Gastroesophageal sphincter (tissue), 4 donors: ENCODE measurements around the gene ITGA3. TPM values are rescaled to one million over a fixed set of nuclear protein-coding genes. Genes with fewer than 3 reads are reported as not detected.

Experiments
- ATAC-seq: fragments of 150-250 bp; one replicate; pipeline ENCODE4 v1.9.1; 2016; ENCODE audit warnings: mild to moderate bottlenecking, moderate library complexity
- H3K27ac ChIP-seq, 4 donors: fragments of 200-600 bp; sonication (generic) in 3 of 4; 1 replicate in 3 of 4; 2 replicates in 1 of 4; pipeline ENCODE4 v1.5.1; 2016 to 2019
- H3K27me3 ChIP-seq: fragments of 200-600 bp; sonication (generic); one replicate; pipeline ENCODE4 v1.5.1; 2019
- H3K36me3 ChIP-seq, 2 donors: fragments of 200-600 bp; sonication (generic); one replicate each; pipeline ENCODE4 v1.5.1; 2019; ENCODE audit warnings: control low read depth in 1 of 2
- H3K4me1 ChIP-seq, 3 donors: fragments of 200-600 bp; sonication (generic); 1 replicate in 2 of 3; 2 replicates in 1 of 3; pipeline ENCODE4 v1.5.1; 2016 to 2019; ENCODE audit warnings: control low read depth in 2 of 3
- H3K4me3 ChIP-seq, 2 donors: fragments of 200-600 bp; sonication (generic); one replicate each; pipeline ENCODE4 v1.5.1; 2019; ENCODE audit warnings: mild to moderate bottlenecking in 1 of 2, moderate library complexity in 1 of 2
- H3K9me3 ChIP-seq, 3 donors: fragments of 200-600 bp; sonication (generic); one replicate each; pipeline ENCODE4 v1.5.1; 2017 to 2019; ENCODE audit warnings: control low read depth in 2 of 3
- CTCF ChIP-seq, 4 experiments: fragments of 200-600 bp in 2 of 4; fragments of 450-650 bp in 2 of 4; sonication (generic) in 1 of 4; IDR thresholded peaks; one replicate each; pipeline ENCODE4 v1.5.1; 2017 to 2019; ENCODE audit warnings: antibody characterized with exemption in 4 of 4, mild to moderate bottlenecking in 2 of 4, moderate library complexity in 2 of 4
- EP300 ChIP-seq: sonication (generic); formaldehyde crosslinking; IDR thresholded peaks from one replicate; pipeline ENCODE4 v1.6.1; 2017; ENCODE audit warnings: antibody characterized with exemption, mild to moderate bottlenecking
- POLR2A ChIP-seq, 2 donors: fragments of 450-650 bp; IDR thresholded peaks; one replicate each; pipeline ENCODE4 v1.6.1; 2017; ENCODE audit warnings: antibody characterized with exemption in 2 of 2, mild to moderate bottlenecking in 2 of 2, moderate library complexity in 1 of 2
- POLR2AphosphoS5 ChIP-seq: sonication (generic); formaldehyde crosslinking; IDR thresholded peaks from one replicate; pipeline ENCODE4 v1.6.1; 2017; ENCODE audit warnings: antibody characterized with exemption
- WGBS, 2 donors: methylation state at CpG; one replicate each; pipeline ENCODE4 v1.1.5; 2018; ENCODE audit warnings: low coverage in 1 of 2; 5-methylcytosine and 5-hydroxymethylcytosine counted together
- total RNA-seq, 4 donors: library from RNA; depleted of rRNA; stranded (reverse); fragments of >200 nt; gene quantifications; one replicate each; pipeline ENCODE4 v1.1.0, GENCODE V29; 2016

The ITGA3 gene
- total RNA-seq, 4 donors from 2014 or later, result 62.4 to 131 (median 124) TPM

- no peaks in the 10 kb centered on the region for H3K27me3 ChIP-seq
- no peak overlapping the region for H3K4me3 ChIP-seq
- no peak for TF ChIP-seq POLR2A (IDR thresholded peaks at IDR 0.05)
- no peak for TF ChIP-seq CTCF (IDR thresholded peaks at IDR 0.05)
- TF ChIP-seq EP300, result no peak
- TF ChIP-seq POLR2AphosphoS5, result no peak
- WGBS, 2 donors, result 29 to 38% methylated on average over 3 of the region's 3 CpGs
- H3K36me3 ChIP-seq, result peaks cover 0 to 38% of the 10 kb centered on the region in 2 donors
- ATAC-seq, result no peak
- no peaks in the 10 kb centered on the region for H3K9me3 ChIP-seq
- peak overlapping the region in 2 of 4 donors; percentile 89 to 91 for H3K27ac ChIP-seq
- H3K4me1 ChIP-seq, result peaks cover 0 to 44% (median 13%) of the 10 kb centered on the region in 3 donors
Observed at GRCh38 chr17:50093807-50094206, 37.9 kb downstream of the ITGA3 start.

GRCh38 chr17:50094243-50094752 lies 38.4 kb downstream of the ITGA3 start:
- Histone ChIP-seq H3K27ac (peak overlapping the region; percentile 50 to 95 (median 90)), H3K27me3 (no peaks in the 10 kb centered on the region), H3K4me3 (peak overlapping the region; percentile 55 to 77), H3K36me3 (peaks cover 0 to 38% of the 10 kb centered on the region in 2 donors), H3K9me3 (no peaks in the 10 kb centered on the region), H3K4me1 (peaks cover 0 to 49% (median 13%) of the 10 kb centered on the region in 3 donors)
- peak; percentile 64 for ATAC-seq
- no peak for TF ChIP-seq POLR2A (IDR thresholded peaks at IDR 0.05)
- TF ChIP-seq POLR2AphosphoS5, result peak; percentile 38
- no peak for TF ChIP-seq EP300
- peak in 3 of 4 experiments; percentile 88 to 95 (median 93) for TF ChIP-seq CTCF (IDR thresholded peaks at IDR 0.05)
- WGBS, 2 donors, result 0% methylated on average over 13 to 17 of the region's 21 CpGs

- peak within 1 kb of the TSS; percentile 55 to 77 for H3K4me3 ChIP-seq
- H3K9me3 ChIP-seq, result no peaks in the 10 kb centered on the region
- peak within 1 kb of the TSS; percentile 60 to 95 (median 90) for H3K27ac ChIP-seq
- WGBS, 2 donors, result 0% methylated on average over 18 to 21 of the region's 68 CpGs
- TF ChIP-seq CTCF (IDR thresholded peaks at IDR 0.05), result peak in 1 of 4 experiments; percentile 13
- TF ChIP-seq POLR2A (IDR thresholded peaks at IDR 0.05), result peak; percentile 46 to 76
- TF ChIP-seq EP300, result no peak
- TF ChIP-seq POLR2AphosphoS5, result peak; percentile 75
- H3K27me3 ChIP-seq, result no peaks in the 10 kb centered on the region
- peak; percentile 95 for ATAC-seq
- H3K4me1 ChIP-seq, result peaks cover 0 to 56% (median 13%) of the 10 kb centered on the region in 3 donors
- peaks cover 0 to 38% of the 10 kb centered on the region in 2 donors for H3K36me3 ChIP-seq
Observed at GRCh38 chr17:50094753-50095619, 39.1 kb downstream of the ITGA3 start, which contains the start of gene PDK2. TSS of gene PDK2 (plus strand) at chr17:50095351. CDS start at chr17:50095436, 85 bp downstream.

- H3K4me3 ChIP-seq, result peak overlapping the region; percentile 55 to 77
- no peaks in the 10 kb centered on the region for H3K27me3 ChIP-seq
- H3K4me1 ChIP-seq, result peaks cover 0 to 62% (median 17%) of the 10 kb centered on the region in 3 donors
- H3K36me3 ChIP-seq, result peaks cover 0 to 35% of the 10 kb centered on the region in 2 donors
- TF ChIP-seq EP300, result no peak
- no peak for TF ChIP-seq CTCF (IDR thresholded peaks at IDR 0.05)
- no peak for TF ChIP-seq POLR2A (IDR thresholded peaks at IDR 0.05)
- no peak for ATAC-seq
- peak overlapping the region; percentile 60 to 95 (median 90) for H3K27ac ChIP-seq
- no peaks in the 10 kb centered on the region for H3K9me3 ChIP-seq
- 1 to 3% methylated on average over 6 to 12 of the region's 12 CpGs for WGBS, 2 donors
Observed at GRCh38 chr17:50095626-50096037, 39.7 kb downstream of the ITGA3 start.
